Measurements from ENCODE around the gene EVA1A.

- TF ChIP-seq, protein P1, sequence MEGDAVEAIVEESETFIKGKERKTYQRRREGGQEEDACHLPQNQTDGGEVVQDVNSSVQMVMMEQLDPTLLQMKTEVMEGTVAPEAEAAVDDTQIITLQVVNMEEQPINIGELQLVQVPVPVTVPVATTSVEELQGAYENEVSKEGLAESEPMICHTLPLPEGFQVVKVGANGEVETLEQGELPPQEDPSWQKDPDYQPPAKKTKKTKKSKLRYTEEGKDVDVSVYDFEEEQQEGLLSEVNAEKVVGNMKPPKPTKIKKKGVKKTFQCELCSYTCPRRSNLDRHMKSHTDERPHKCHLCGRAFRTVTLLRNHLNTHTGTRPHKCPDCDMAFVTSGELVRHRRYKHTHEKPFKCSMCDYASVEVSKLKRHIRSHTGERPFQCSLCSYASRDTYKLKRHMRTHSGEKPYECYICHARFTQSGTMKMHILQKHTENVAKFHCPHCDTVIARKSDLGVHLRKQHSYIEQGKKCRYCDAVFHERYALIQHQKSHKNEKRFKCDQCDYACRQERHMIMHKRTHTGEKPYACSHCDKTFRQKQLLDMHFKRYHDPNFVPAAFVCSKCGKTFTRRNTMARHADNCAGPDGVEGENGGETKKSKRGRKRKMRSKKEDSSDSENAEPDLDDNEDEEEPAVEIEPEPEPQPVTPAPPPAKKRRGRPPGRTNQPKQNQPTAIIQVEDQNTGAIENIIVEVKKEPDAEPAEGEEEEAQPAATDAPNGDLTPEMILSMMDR (conservative IDR thresholded peaks at IDR 0.05; ENCODE audit: low read length), result no peak
- no peak for TF ChIP-seq EZH2phosphoT487 (IDR thresholded peaks at IDR 0.05; ENCODE audit: borderline replicate concordance, low read depth, low read length)
These were observed 78.3 kb downstream of the EVA1A start for GRCh38 chr2:75482398-75482797.
